ENCODE measurements around the gene SPOCD1. TPM values are rescaled to one million over a fixed set of nuclear protein-coding genes. Genes with fewer than 3 reads are reported as not detected.

Gene SPOCD1
- total RNA-seq, 1 donor from 2014 or later, result not detected

DNA sequence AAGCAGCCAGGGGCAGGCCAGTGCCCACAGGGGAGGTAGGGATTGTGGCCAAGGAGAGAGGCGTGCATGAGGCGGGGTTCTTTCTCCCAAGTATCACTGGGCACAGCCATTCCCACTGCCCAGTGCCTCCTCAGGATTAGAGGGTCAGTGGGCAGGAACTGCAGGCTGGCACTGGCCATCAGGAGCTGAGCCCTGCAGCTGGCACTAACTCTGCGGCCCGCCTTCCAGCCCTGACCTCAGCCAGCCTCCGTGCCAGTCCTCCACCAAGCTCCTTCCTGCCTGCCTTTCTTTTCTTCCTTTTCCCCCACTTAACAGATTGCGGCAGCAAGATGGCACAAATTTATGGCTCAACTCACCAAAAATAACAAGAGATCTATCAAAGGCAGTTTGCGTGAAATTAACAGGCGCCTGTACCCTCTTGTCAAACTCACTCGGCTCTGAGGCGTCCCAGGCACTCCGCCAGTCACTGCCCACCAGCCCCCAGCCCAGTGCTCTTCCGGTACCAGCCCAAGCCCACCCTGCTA lies 62.8 kb downstream of the SPOCD1 start:
- Histone ChIP-seq H3K4me3 (ENCODE audit: low read length in 3 of 3) (peak overlapping the region in 2 of 3 donors; percentile 50 to 52), H3K9me3 (ENCODE audit: control insufficient read depth in 3 of 3, low read length in 3 of 3) (no peaks in the 10 kb centered on the region), H3K4me1 (ENCODE audit: control insufficient read depth in 3 of 3, insufficient read depth in 3 of 3, low read length in 3 of 3) (peaks cover 29 to 59% (median 40%) of the 10 kb centered on the region in 3 donors), H3K27ac (ENCODE audit: low read depth, low read length) (peak overlapping the region; percentile 79), H3K36me3 (ENCODE audit: control insufficient read depth in 3 of 3, insufficient read depth in 3 of 3, low read length in 3 of 3) (no peaks in the 10 kb centered on the region), H3K9ac (ENCODE audit: low read depth in 1 of 3, low read length in 3 of 3) (peak overlapping the region in 2 of 3 donors; percentile 50 to 56), H3K27me3 (ENCODE audit: control insufficient read depth in 3 of 3, insufficient read depth in 3 of 3, low read length in 3 of 3) (no peaks in the 10 kb centered on the region)

DNA sequence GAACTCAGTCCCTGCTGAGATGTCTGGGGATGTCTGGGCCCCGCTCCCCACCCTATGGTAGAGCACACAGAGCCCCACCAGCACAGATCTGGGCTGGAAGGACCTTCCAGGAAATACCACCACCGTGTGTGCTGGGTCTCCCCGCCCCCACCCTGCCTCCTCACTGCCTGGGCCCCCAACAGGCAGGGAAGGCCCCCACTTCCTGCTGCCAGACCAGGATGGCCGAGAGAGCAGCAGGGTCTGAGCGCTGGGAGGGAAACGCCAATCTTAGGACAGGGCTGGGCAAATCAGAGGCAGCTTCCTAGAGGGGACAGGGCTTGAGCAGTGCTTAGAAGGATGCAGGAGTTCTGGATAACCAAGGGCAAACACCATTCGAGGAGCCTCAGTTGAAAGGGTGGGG lies 63.6 kb downstream of the SPOCD1 start:
- Histone ChIP-seq H3K4me3 (ENCODE audit: low read length in 3 of 3) (no peak overlapping the region), H3K27ac (ENCODE audit: low read depth, low read length) (no peak overlapping the region), H3K4me1 (ENCODE audit: control insufficient read depth in 3 of 3, insufficient read depth in 3 of 3, low read length in 3 of 3) (peaks cover 29 to 59% (median 40%) of the 10 kb centered on the region in 3 donors)

DNA sequence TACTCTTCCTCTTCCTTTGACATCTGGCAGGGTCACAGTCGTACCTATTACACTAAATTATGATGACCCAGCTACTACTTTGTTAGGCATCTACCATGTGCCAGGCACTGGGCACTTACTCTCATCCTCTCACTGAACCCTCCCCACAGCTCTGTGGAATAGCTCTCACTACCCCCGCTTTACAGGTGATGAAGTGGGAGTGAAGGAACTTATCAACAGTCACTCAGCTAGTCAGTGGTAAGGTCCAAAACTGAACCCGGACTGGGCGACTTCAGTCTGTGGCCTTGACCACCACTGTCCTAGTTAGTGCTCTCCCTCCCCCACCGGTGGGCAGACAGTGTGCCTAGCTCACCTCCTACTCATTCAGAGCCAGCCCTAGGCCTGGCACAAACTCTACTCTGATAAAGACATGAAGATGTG lies 64.0 kb downstream of the SPOCD1 start:
- no peaks in the 10 kb centered on the region for H3K9me3 ChIP-seq (ENCODE audit: control insufficient read depth in 3 of 3, low read length in 3 of 3)
- no peaks in the 10 kb centered on the region for H3K27me3 ChIP-seq (ENCODE audit: control insufficient read depth in 3 of 3, insufficient read depth in 3 of 3, low read length in 3 of 3)
- H3K36me3 ChIP-seq (ENCODE audit: control insufficient read depth in 3 of 3, insufficient read depth in 3 of 3, low read length in 3 of 3), result no peaks in the 10 kb centered on the region
- peaks cover 29 to 59% (median 40%) of the 10 kb centered on the region in 3 donors for H3K4me1 ChIP-seq (ENCODE audit: control insufficient read depth in 3 of 3, insufficient read depth in 3 of 3, low read length in 3 of 3)
- H3K9ac ChIP-seq (ENCODE audit: low read depth in 1 of 3, low read length in 3 of 3), result no peak overlapping the region
- H3K4me3 ChIP-seq (ENCODE audit: low read length in 3 of 3), result no peak overlapping the region
- no peak overlapping the region for H3K27ac ChIP-seq (ENCODE audit: low read depth, low read length)

More for the DNA sequence above, 63.6 kb downstream of the SPOCD1 start:
- H3K27me3 ChIP-seq (ENCODE audit: control insufficient read depth in 3 of 3, insufficient read depth in 3 of 3, low read length in 3 of 3), result no peaks in the 10 kb centered on the region
- H3K9me3 ChIP-seq (ENCODE audit: control insufficient read depth in 3 of 3, low read length in 3 of 3), result no peaks in the 10 kb centered on the region
- no peaks in the 10 kb centered on the region for H3K36me3 ChIP-seq (ENCODE audit: control insufficient read depth in 3 of 3, insufficient read depth in 3 of 3, low read length in 3 of 3)
- no peak overlapping the region for H3K9ac ChIP-seq (ENCODE audit: low read depth in 1 of 3, low read length in 3 of 3)

DNA sequence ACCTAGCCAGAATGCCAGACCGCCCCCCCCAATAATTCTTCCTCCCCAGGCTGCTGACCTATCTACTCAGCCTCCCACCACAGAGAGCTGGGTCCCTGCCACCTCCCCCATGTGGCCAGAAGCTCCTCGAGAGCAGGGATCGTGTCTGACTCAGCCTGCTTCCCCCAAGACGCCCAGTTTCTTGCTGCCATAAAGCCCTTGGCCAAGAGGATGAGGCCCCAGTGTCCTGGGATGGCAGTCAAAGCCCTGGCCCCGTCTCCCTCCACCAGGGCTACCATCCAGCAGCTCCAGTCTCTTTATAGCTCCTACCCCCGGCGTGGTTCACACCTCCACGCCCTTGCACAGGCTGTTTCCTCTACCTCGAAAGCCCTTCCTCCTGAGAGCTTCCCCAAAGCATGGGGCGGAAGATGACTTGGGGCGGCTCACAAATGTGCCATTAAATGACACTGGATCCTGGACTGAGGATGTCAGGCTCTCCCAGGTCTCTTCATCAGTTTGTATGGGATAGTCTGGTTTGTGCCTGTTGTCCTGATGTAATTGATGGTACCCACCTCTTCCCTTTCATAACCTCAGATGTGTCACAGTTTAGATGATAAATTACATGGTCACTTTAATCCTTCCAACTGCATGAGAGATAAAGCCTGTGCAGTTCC lies 64.8 kb downstream of the SPOCD1 start:
- Histone ChIP-seq H3K4me3 (ENCODE audit: low read length in 3 of 3) (no peak overlapping the region), H3K9me3 (ENCODE audit: control insufficient read depth in 3 of 3, low read length in 3 of 3) (no peaks in the 10 kb centered on the region), H3K27ac (ENCODE audit: low read depth, low read length) (no peak overlapping the region), H3K27me3 (ENCODE audit: control insufficient read depth in 3 of 3, insufficient read depth in 3 of 3, low read length in 3 of 3) (no peaks in the 10 kb centered on the region), H3K4me1 (ENCODE audit: control insufficient read depth in 3 of 3, insufficient read depth in 3 of 3, low read length in 3 of 3) (peaks cover 29 to 60% (median 40%) of the 10 kb centered on the region in 3 donors), H3K36me3 (ENCODE audit: control insufficient read depth in 3 of 3, insufficient read depth in 3 of 3, low read length in 3 of 3) (no peaks in the 10 kb centered on the region), H3K9ac (ENCODE audit: low read depth in 1 of 3, low read length in 3 of 3) (no peak overlapping the region)

DNA sequence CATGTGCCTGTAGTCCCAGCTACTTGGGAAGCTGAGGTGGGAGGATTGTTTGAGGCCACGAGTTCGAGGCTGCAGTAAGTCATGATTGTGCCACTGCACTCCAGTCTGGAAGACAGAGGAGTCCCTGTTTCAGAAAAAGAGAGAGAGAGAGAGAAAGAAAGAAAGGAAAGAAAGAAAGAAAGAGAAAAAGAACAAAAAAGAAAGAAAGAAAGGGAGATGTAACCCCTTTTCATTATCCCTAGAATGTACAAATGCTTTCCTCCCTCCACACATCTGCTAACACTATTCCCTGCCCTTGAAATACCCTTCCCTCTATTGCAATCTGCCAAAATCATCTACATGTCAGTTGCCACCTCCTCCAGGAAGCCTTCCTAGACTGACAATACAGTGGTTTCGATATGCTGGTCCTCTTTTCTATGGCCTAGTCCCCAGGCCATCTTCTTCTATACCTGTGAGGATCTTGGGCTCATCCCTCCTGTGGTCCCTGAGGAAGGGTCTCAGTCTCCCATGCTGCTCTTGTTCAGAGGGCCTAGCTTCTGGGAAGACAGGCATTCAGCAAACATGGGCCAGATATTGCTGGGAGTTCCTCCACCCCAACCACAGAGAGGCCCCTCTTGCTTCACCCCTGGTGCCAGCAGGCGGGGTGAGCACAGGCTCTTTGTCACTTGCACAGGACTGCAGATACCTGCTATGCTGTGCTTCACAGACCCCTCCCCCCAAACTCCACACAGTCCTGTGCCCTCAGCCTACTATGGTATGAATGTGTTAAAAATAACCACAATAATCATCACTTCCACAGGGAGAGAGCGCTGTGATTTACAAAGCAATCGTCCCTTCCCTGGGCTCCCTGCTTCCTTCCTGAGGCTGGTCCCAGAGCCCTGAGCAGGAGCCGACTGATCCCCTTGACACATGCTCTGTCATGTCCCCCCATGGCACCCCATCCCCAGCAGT lies 65.8 kb downstream of the SPOCD1 start:
- H3K4me1 ChIP-seq (ENCODE audit: control insufficient read depth in 3 of 3, insufficient read depth in 3 of 3, low read length in 3 of 3), result peaks cover 24 to 54% (median 32%) of the 10 kb centered on the region in 3 donors
- no peaks in the 10 kb centered on the region for H3K9me3 ChIP-seq (ENCODE audit: control insufficient read depth in 3 of 3, low read length in 3 of 3)
- no peak overlapping the region for H3K4me3 ChIP-seq (ENCODE audit: low read length in 3 of 3)
- H3K27ac ChIP-seq (ENCODE audit: low read depth, low read length), result no peak overlapping the region
- no peaks in the 10 kb centered on the region for H3K36me3 ChIP-seq (ENCODE audit: control insufficient read depth in 3 of 3, insufficient read depth in 3 of 3, low read length in 3 of 3)
- H3K27me3 ChIP-seq (ENCODE audit: control insufficient read depth in 3 of 3, insufficient read depth in 3 of 3, low read length in 3 of 3), result no peaks in the 10 kb centered on the region
- peak overlapping the region in 2 of 3 donors; percentile 32 to 57 for H3K9ac ChIP-seq (ENCODE audit: low read depth in 1 of 3, low read length in 3 of 3)

DNA sequence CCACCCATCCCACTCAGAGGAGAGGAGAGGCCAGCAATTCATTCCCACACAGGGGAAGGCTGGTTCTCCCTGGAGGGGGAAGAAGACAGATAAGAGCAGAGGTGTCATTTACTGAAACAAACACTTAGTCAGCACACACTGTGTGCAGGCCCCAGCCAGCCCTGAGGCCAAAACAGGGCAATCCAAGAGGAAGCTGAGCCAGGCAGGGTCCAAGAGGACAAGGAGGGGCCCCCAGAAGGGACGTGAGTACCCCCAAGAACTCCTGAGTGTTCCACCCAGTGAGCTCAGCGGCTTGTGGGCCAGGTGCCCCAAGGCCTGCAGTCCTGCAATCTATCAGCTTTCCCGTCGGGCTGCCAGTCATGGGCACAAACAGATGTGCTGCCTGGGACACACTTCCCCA lies 67.5 kb downstream of the SPOCD1 start:
- Histone ChIP-seq H3K4me1 (ENCODE audit: control insufficient read depth in 3 of 3, insufficient read depth in 3 of 3, low read length in 3 of 3) (peaks cover 7 to 37% (median 16%) of the 10 kb centered on the region in 3 donors), H3K27ac (ENCODE audit: low read depth, low read length) (no peak overlapping the region)

DNA sequence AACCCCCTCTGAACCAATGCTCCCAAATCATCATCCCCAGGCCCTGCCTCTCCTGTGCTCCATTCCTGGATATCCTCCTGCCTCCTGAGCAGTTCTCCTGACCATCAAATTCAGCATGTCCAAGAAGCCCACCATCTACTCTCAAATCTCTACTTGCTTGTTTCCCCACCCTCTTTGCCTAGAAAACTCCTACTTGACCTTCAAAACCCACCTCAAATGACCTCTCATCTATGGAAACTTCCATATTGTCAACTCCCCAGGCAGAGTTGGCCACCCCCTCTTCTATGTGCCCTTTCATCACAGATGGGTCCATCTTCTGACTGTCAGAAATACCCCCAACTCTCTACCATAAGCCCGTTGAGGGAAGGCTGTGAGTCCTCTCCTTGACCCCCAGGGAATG lies 68.5 kb downstream of the SPOCD1 start:
- Histone ChIP-seq H3K36me3 (ENCODE audit: control insufficient read depth in 3 of 3, insufficient read depth in 3 of 3, low read length in 3 of 3) (no peaks in the 10 kb centered on the region), H3K4me3 (ENCODE audit: low read length in 3 of 3) (no peak overlapping the region), H3K9ac (ENCODE audit: low read depth in 1 of 3, low read length in 3 of 3) (no peak overlapping the region), H3K9me3 (ENCODE audit: control insufficient read depth in 3 of 3, low read length in 3 of 3) (no peaks in the 10 kb centered on the region), H3K4me1 (ENCODE audit: control insufficient read depth in 3 of 3, insufficient read depth in 3 of 3, low read length in 3 of 3) (peaks cover 0 to 27% (median 9%) of the 10 kb centered on the region in 3 donors), H3K27me3 (ENCODE audit: control insufficient read depth in 3 of 3, insufficient read depth in 3 of 3, low read length in 3 of 3) (no peaks in the 10 kb centered on the region), H3K27ac (ENCODE audit: low read depth, low read length) (no peak overlapping the region)

More for the DNA sequence above, 67.5 kb downstream of the SPOCD1 start:
- H3K4me3 ChIP-seq (ENCODE audit: low read length in 3 of 3), result no peak overlapping the region
- H3K9ac ChIP-seq (ENCODE audit: low read depth in 1 of 3, low read length in 3 of 3), result no peak overlapping the region
- H3K27me3 ChIP-seq (ENCODE audit: control insufficient read depth in 3 of 3, insufficient read depth in 3 of 3, low read length in 3 of 3), result no peaks in the 10 kb centered on the region
- H3K9me3 ChIP-seq (ENCODE audit: control insufficient read depth in 3 of 3, low read length in 3 of 3), result no peaks in the 10 kb centered on the region
- no peaks in the 10 kb centered on the region for H3K36me3 ChIP-seq (ENCODE audit: control insufficient read depth in 3 of 3, insufficient read depth in 3 of 3, low read length in 3 of 3)

DNA sequence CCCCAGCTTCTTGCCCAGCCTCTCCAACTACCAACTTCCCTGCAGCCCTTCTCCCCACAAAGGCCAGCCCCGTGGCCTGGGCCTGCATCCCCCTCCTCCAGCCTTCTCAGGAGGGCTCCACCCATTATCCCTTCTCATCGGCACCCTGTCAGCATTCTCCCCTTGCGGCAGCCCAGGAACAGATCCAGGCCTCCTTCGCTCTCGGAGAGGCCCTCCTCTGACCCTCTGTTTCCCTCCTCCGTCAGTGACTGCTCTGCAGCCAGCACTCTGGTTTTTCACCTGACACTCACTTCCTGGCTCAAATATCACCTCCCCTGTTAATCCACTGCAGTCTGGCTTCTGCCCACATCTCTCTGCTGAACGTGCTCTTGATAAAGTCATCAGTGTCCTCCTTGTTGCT lies 69.1 kb downstream of the SPOCD1 start:
- Histone ChIP-seq H3K4me3 (ENCODE audit: low read length in 3 of 3) (no peak overlapping the region), H3K27me3 (ENCODE audit: control insufficient read depth in 3 of 3, insufficient read depth in 3 of 3, low read length in 3 of 3) (no peaks in the 10 kb centered on the region), H3K36me3 (ENCODE audit: control insufficient read depth in 3 of 3, insufficient read depth in 3 of 3, low read length in 3 of 3) (no peaks in the 10 kb centered on the region), H3K9ac (ENCODE audit: low read depth in 1 of 3, low read length in 3 of 3) (no peak overlapping the region), H3K9me3 (ENCODE audit: control insufficient read depth in 3 of 3, low read length in 3 of 3) (no peaks in the 10 kb centered on the region), H3K27ac (ENCODE audit: low read depth, low read length) (no peak overlapping the region), H3K4me1 (ENCODE audit: control insufficient read depth in 3 of 3, insufficient read depth in 3 of 3, low read length in 3 of 3) (peaks cover 0 to 21% (median 9%) of the 10 kb centered on the region in 3 donors)

DNA sequence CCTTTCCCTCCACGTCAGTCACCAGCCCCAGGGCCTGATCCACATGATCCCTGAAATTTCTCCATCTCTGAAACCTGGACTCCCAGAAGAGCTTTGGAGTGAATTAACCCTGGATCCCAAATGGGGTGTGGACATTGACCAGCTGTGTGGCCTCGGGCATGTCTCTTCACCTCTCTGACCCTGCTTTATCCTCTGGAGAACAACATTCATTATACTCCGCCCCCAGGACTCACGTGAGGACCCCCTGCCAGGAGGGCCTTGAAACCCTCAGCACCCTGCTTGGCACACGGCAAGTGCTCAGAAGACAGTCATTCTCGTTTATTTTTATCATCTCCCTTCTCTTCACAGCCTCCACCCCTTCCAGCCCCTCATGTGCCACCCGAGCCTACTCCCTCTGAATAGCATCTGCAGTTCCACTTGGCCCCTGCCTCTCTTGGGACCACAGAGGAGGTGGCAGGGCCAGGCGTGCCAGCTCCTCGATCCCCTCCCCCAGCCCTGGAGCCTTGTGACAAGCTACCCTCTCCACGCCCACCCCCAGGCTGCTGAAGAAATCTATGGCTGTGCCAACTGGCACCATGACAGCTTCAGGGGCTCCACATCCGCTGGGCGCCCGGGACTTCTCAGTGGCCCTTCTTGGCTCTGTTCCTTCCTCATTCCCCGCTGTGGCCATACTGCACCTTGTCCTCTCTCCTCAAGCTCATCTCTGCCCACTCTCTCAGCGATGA lies 69.7 kb downstream of the SPOCD1 start:
- Histone ChIP-seq H3K4me3 (ENCODE audit: low read length in 3 of 3) (no peak overlapping the region), H3K36me3 (ENCODE audit: control insufficient read depth in 3 of 3, insufficient read depth in 3 of 3, low read length in 3 of 3) (no peaks in the 10 kb centered on the region), H3K9me3 (ENCODE audit: control insufficient read depth in 3 of 3, low read length in 3 of 3) (no peaks in the 10 kb centered on the region), H3K27ac (ENCODE audit: low read depth, low read length) (no peak overlapping the region), H3K9ac (ENCODE audit: low read depth in 1 of 3, low read length in 3 of 3) (no peak overlapping the region), H3K27me3 (ENCODE audit: control insufficient read depth in 3 of 3, insufficient read depth in 3 of 3, low read length in 3 of 3) (no peaks in the 10 kb centered on the region), H3K4me1 (ENCODE audit: control insufficient read depth in 3 of 3, insufficient read depth in 3 of 3, low read length in 3 of 3) (peaks cover 0 to 18% (median 9%) of the 10 kb centered on the region in 3 donors)

Data from skeletal muscle tissue (tissue), 4 donors.